ENCODE measurements around the gene PLEKHA7. TPM values are rescaled to one million over a fixed set of nuclear protein-coding genes. Genes with fewer than 3 reads are reported as not detected.

Gene PLEKHA7
- total and polyA plus RNA-seq, 2 of the 13 experiments (the other 11 are each of a cell fraction or from before 2014, with no cell fraction given) = 17.5 to 18.7 TPM

- TF ChIP-seq TEAD3 (CRISPR knock-in tag; optimal IDR thresholded peaks at IDR 0.05; ENCODE audit: borderline replicate concordance) (no peak), IKZF4 (CRISPR knock-in tag; IDR thresholded peaks at IDR 0.05; ENCODE audit: borderline replicate concordance, low read depth, not compliant biosample characterization) (no peak), JARID2 (CRISPR knock-in tag; IDR thresholded peaks at IDR 0.05; ENCODE audit: insufficient replicate concordance) (no peak), FOXO4 (CRISPR knock-in tag; conservative IDR thresholded peaks at IDR 0.05) (no peak), ZNF720 (CRISPR knock-in tag; IDR thresholded peaks at IDR 0.05) (no peak), SP140L (CRISPR knock-in tag; IDR thresholded peaks at IDR 0.05; ENCODE audit: borderline replicate concordance) (no peak), CREM (IDR thresholded peaks at IDR 0.05) (peak; percentile 64; the same call in 1 of the 2 replicates), CREM (CRISPR knock-in tag; IDR thresholded peaks at IDR 0.05) (no peak), AFF4 (CRISPR knock-in tag; IDR thresholded peaks at IDR 0.05) (no peak), ZNF407 (CRISPR knock-in tag; IDR thresholded peaks at IDR 0.05; ENCODE audit: not compliant biosample characterization) (no peak), GABPA (IDR thresholded peaks at IDR 0.05; ENCODE audit: low read depth, low read length) (no peak), GABPA (CRISPR knock-in tag; IDR thresholded peaks at IDR 0.05; ENCODE audit: low read depth) (no peak)
Measured at GRCh38 chr11:16774936-16775613, 239.1 kb downstream of the PLEKHA7 start (continued).
